Measurements from ENCODE around the gene PAX2.

PAX2 gene

GRCh38 chr10:100760726-100761125 is 15.3 kb downstream of the PAX2 start:
- Histone ChIP-seq H3K9me2 (replicated peaks; ENCODE audit: insufficient read depth, low read length) (no peaks in the 10 kb centered on the region), H3K27ac (ENCODE audit: low read depth, low read length) (no peak overlapping the region), H3K9ac (ENCODE audit: low read length) (no peak overlapping the region), H3K79me2 (ENCODE audit: insufficient read depth, low read length) (no peaks in the 10 kb centered on the region), H3K4me3 (ENCODE audit: insufficient read depth, low read length, poor library complexity, severe bottlenecking) (no peak overlapping the region), H3K27me3 (ENCODE audit: low read length) (no peaks in the 10 kb centered on the region), H3K9me3 (ENCODE audit: insufficient read depth, low read length) (no peaks in the 10 kb centered on the region), H2AFZ (ENCODE audit: low read depth, low read length, severe bottlenecking) (no peak overlapping the region), H4K20me1 (ENCODE audit: low read depth, low read length) (no peaks in the 10 kb centered on the region), H3K4me2 (ENCODE audit: low read depth, low read length, poor library complexity, severe bottlenecking) (no peak overlapping the region), H3F3A (ENCODE audit: insufficient read depth) (no peaks in the 10 kb centered on the region), H3K36me3 (ENCODE audit: low read length) (no peaks in the 10 kb centered on the region)
- TF ChIP-seq CTCF (IDR thresholded peaks at IDR 0.05; ENCODE audit: insufficient read depth, low read length, poor library complexity, severe bottlenecking) (no peak), EZH2phosphoT487 (conservative IDR thresholded peaks at IDR 0.05; ENCODE audit: low read length) (no peak)

- Histone ChIP-seq H3K79me2 (ENCODE audit: insufficient read depth, low read length) (no peaks in the 10 kb centered on the region), H3K9me3 (ENCODE audit: insufficient read depth, low read length) (no peaks in the 10 kb centered on the region), H2AFZ (ENCODE audit: low read depth, low read length, severe bottlenecking) (no peak overlapping the region), H4K20me1 (ENCODE audit: low read depth, low read length) (no peaks in the 10 kb centered on the region), H3K9me2 (replicated peaks; ENCODE audit: insufficient read depth, low read length) (no peaks in the 10 kb centered on the region), H3K4me2 (ENCODE audit: low read depth, low read length, poor library complexity, severe bottlenecking) (no peak overlapping the region), H3K4me3 (ENCODE audit: insufficient read depth, low read length, poor library complexity, severe bottlenecking) (no peak overlapping the region), H3K36me3 (ENCODE audit: low read length) (no peaks in the 10 kb centered on the region), H3K27me3 (ENCODE audit: low read length) (no peaks in the 10 kb centered on the region), H3K9ac (ENCODE audit: low read length) (no peak overlapping the region), H3F3A (ENCODE audit: insufficient read depth) (no peaks in the 10 kb centered on the region), H3K27ac (ENCODE audit: low read depth, low read length) (no peak overlapping the region)
- no peak for TF ChIP-seq EZH2phosphoT487 (conservative IDR thresholded peaks at IDR 0.05; ENCODE audit: low read length)
- TF ChIP-seq CTCF (IDR thresholded peaks at IDR 0.05; ENCODE audit: insufficient read depth, low read length, poor library complexity, severe bottlenecking), result no peak
These were observed 15.8 kb downstream of the PAX2 start for GRCh38 chr10:100761191-100761590.

- TF ChIP-seq EZH2phosphoT487 (conservative IDR thresholded peaks at IDR 0.05; ENCODE audit: low read length) (no peak), CTCF (IDR thresholded peaks at IDR 0.05; ENCODE audit: insufficient read depth, low read length, poor library complexity, severe bottlenecking) (no peak)
- H3K27ac ChIP-seq (ENCODE audit: low read depth, low read length), result no peak overlapping the region
- no peak overlapping the region for H3K9ac ChIP-seq (ENCODE audit: low read length)
- no peaks in the 10 kb centered on the region for H4K20me1 ChIP-seq (ENCODE audit: low read depth, low read length)
- H3K27me3 ChIP-seq (ENCODE audit: low read length), result no peaks in the 10 kb centered on the region
- H3K4me2 ChIP-seq (ENCODE audit: low read depth, low read length, poor library complexity, severe bottlenecking), result no peak overlapping the region
- H3K36me3 ChIP-seq (ENCODE audit: low read length), result no peaks in the 10 kb centered on the region
- no peaks in the 10 kb centered on the region for H3F3A ChIP-seq (ENCODE audit: insufficient read depth)
- H3K9me3 ChIP-seq (ENCODE audit: insufficient read depth, low read length), result no peaks in the 10 kb centered on the region
- H3K4me3 ChIP-seq (ENCODE audit: insufficient read depth, low read length, poor library complexity, severe bottlenecking), result no peak overlapping the region
- H3K9me2 ChIP-seq (replicated peaks; ENCODE audit: insufficient read depth, low read length), result no peaks in the 10 kb centered on the region
- H2AFZ ChIP-seq (ENCODE audit: low read depth, low read length, severe bottlenecking), result no peak overlapping the region
- H3K79me2 ChIP-seq (ENCODE audit: insufficient read depth, low read length), result no peaks in the 10 kb centered on the region
These were observed 17.8 kb downstream of the PAX2 start for GRCh38 chr10:100763043-100763747.
